Endothelial cell (in vitro differentiated cells): ENCODE data around the gene NTM. TPM values are rescaled to one million over a fixed set of nuclear protein-coding genes. Genes with fewer than 3 reads are reported as not detected.

Experiments used
- DNase-seq: peaks from one replicate; pipeline ENCODE4 v3.0.0; 2021; ENCODE audit warnings: low spot score
- H3K27ac Mint-ChIP-seq: one replicate; pipeline ENCODE4 v1.8.0; 2021; ENCODE audit warnings: mixed read lengths, inconsistent platforms; ENCODE audit not compliant: unreplicated experiment
- H3K27me3 Mint-ChIP-seq: one replicate; pipeline ENCODE4 v1.8.0; 2021; ENCODE audit warnings: mild to moderate bottlenecking, moderate library complexity, mixed read lengths, inconsistent platforms; ENCODE audit not compliant: unreplicated experiment
- H3K36me3 Mint-ChIP-seq: one replicate; pipeline ENCODE4 v1.8.0; 2021; ENCODE audit warnings: mild to moderate bottlenecking, low read depth, mixed read lengths, inconsistent platforms; ENCODE audit not compliant: unreplicated experiment
- H3K4me1 Mint-ChIP-seq: one replicate; pipeline ENCODE4 v1.8.0; 2021; ENCODE audit warnings: mild to moderate bottlenecking, mixed read lengths, inconsistent platforms; ENCODE audit not compliant: unreplicated experiment
- H3K4me3 Mint-ChIP-seq: one replicate; pipeline ENCODE4 v1.8.0; 2021; ENCODE audit warnings: mild to moderate bottlenecking, mixed read lengths, inconsistent platforms; ENCODE audit not compliant: unreplicated experiment
- H3K9me3 Mint-ChIP-seq: one replicate; pipeline ENCODE4 v1.8.0; 2021; ENCODE audit warnings: mixed read lengths, inconsistent platforms; ENCODE audit not compliant: unreplicated experiment
- total RNA-seq: library from RNA; stranded (reverse); fragmentation: NEBNext Ultra II Directional; extraction: Animal tissue kit (Norgen Biotek cat#: 25700); gene quantifications from one replicate; pipeline ENCODE4 v1.2.1, GENCODE V29; 2021; ENCODE audit not compliant: unreplicated experiment
- TF ChIP-seq, protein P1 (sequence below): fragments of 200-600 bp; sonication (generic); IDR thresholded peaks from one replicate; pipeline ENCODE4 v1.5.0; 2021; ENCODE audit warnings: antibody characterized with exemption; ENCODE audit not compliant: unreplicated experiment

Gene NTM
- total RNA-seq, 1 donor from 2014 or later = 3.6 TPM

DNA sequence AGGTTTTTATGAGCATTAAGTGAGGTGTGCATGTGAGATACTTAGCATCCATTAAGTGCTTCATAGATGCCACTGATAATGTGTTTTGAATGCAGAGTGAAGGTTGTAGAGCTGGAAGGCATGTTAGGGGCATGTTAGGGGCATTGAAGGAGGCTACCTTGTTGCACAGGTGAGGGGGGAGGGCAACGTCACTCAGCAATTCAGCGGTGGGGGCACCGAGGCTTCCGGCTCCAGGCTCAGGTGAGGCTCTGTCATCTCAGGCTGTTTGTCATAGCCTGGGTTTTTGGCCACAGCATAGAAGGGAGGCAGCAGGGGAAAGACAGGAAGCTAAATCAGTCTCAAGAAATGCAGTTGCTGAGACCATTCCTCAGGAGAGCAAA lies 299.0 kb downstream of the NTM start:
- Mint-ChIP-seq H3K36me3 (no peaks in the 10 kb centered on the region), H3K4me3 (no peak overlapping the region), H3K27me3 (no peaks in the 10 kb centered on the region), H3K4me1 (peaks cover 17% of the 10 kb centered on the region), H3K9me3 (no peaks in the 10 kb centered on the region), H3K27ac (no peak overlapping the region)
- no peak for DNase-seq
- TF ChIP-seq, protein P1, sequence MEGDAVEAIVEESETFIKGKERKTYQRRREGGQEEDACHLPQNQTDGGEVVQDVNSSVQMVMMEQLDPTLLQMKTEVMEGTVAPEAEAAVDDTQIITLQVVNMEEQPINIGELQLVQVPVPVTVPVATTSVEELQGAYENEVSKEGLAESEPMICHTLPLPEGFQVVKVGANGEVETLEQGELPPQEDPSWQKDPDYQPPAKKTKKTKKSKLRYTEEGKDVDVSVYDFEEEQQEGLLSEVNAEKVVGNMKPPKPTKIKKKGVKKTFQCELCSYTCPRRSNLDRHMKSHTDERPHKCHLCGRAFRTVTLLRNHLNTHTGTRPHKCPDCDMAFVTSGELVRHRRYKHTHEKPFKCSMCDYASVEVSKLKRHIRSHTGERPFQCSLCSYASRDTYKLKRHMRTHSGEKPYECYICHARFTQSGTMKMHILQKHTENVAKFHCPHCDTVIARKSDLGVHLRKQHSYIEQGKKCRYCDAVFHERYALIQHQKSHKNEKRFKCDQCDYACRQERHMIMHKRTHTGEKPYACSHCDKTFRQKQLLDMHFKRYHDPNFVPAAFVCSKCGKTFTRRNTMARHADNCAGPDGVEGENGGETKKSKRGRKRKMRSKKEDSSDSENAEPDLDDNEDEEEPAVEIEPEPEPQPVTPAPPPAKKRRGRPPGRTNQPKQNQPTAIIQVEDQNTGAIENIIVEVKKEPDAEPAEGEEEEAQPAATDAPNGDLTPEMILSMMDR = no peak

DNA sequence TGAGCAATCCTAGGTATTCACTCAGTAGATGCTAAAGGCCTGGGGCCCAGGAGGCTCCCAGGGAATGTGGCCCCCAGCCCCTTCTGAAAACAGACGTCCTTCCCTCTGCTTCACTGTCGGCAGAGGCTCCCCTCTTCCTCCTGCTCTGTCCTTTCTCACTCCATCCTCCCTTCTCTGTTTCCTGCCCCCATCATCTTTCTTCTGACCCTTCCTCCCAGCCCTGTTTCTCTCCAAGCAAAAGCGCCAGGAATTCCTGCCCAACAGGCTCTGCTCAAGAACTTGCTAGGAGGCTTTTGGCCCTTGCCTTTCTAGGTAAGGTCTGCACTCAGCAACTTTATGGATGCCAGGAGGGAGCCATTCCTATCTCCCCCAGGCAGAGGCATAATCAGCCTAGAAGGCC lies 300.5 kb downstream of the NTM start:
- DNase-seq = no peak
- TF ChIP-seq, protein P1 = no peak
- Mint-ChIP-seq H3K4me1 (peaks cover 13% of the 10 kb centered on the region), H3K27ac (no peak overlapping the region), H3K9me3 (no peaks in the 10 kb centered on the region), H3K4me3 (no peak overlapping the region), H3K36me3 (no peaks in the 10 kb centered on the region), H3K27me3 (no peaks in the 10 kb centered on the region)

DNA sequence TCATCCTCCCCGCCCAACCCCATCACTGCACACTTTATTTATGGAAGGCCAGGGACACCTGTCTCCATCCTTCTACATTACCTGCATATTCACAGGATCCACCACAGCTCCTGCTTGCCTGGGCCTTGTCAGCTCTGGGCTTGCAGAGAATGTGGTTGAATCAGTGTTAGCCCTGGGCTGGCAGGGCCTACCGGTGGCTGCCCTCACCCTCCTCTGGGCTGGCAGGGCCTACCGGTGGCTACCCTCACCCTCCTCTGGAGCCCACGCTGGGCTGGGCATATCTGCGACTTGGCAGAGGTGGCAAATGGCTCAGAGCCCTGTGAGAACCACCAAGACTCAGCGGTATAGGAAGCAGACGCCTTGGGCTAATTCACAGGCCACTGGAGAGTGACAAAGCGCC lies 300.9 kb downstream of the NTM start:
- Mint-ChIP-seq H3K36me3 (no peaks in the 10 kb centered on the region), H3K27me3 (no peaks in the 10 kb centered on the region), H3K4me3 (no peak overlapping the region), H3K4me1 (peaks cover 13% of the 10 kb centered on the region), H3K27ac (no peak overlapping the region), H3K9me3 (no peaks in the 10 kb centered on the region)
- no peak for DNase-seq
- TF ChIP-seq, protein P1 = no peak

DNA sequence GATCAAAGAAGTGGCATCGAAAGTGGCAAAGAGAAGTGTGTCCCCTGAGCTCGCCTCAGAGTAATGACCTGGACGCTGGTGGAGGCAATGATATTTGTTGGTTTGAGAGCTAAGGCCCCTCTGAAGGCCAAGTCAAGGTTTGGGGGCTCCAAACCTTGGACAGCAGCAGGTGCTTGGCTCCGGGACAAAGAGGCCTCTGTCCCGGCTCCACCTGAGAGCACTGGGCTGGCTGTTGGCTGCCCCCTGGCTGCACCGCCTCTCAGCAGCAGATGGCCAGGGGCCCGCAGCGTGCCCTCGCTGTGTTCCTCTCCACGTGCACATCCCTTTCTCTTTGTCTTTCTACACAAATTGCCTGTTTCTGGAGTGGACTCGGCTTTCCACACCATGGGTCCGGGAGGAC lies 301.3 kb downstream of the NTM start:
- TF ChIP-seq, protein P1 = no peak
- no peaks in the 10 kb centered on the region for H3K9me3 Mint-ChIP-seq
- no peaks in the 10 kb centered on the region for H3K36me3 Mint-ChIP-seq
- no peak overlapping the region for H3K27ac Mint-ChIP-seq
- H3K4me1 Mint-ChIP-seq = peaks cover 13% of the 10 kb centered on the region
- DNase-seq = peak; percentile 60
- H3K4me3 Mint-ChIP-seq = no peak overlapping the region
- no peaks in the 10 kb centered on the region for H3K27me3 Mint-ChIP-seq

DNA sequence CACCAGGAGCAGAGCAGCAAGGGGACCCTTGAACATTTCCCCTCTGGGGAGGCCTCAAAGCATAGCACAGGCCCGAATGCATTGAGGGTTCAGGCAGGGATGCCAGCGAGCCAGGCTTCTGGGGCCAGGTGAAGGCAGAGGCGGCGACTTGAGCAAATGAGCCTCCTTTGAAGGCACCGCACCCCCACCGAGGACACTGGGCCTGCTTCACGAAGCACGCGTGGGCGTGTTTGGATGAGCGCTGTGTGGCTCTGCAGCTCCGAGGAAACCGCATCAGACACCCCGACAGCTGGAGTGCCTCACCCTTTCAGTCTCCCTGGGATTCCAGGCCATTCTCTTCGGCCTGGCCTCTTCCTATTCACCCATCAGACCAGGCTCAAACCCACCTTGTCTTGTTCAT lies 301.8 kb downstream of the NTM start:
- Mint-ChIP-seq H3K9me3 (no peaks in the 10 kb centered on the region), H3K27me3 (no peaks in the 10 kb centered on the region), H3K4me1 (peaks cover 13% of the 10 kb centered on the region), H3K4me3 (no peak overlapping the region), H3K27ac (no peak overlapping the region), H3K36me3 (no peaks in the 10 kb centered on the region)
- no peak for DNase-seq
- TF ChIP-seq, protein P1 = no peak
